GM10248 (cell line): ENCODE data around the gene DIAPH2.
"Not testable (repeated sequence)": the region's sequence is repeated elsewhere in the genome, so short reads cannot be mapped to it uniquely, and the experiment has no call there.

Experiments used
- CTCF ChIA-PET: fragments of 300-600 bp; sonication (Branson Sonifier 250); formaldehyde crosslinking; extraction: SDS; loops from one replicate; lab custom pipeline; 2021; ENCODE audit warnings: antibody characterized with exemption; lab: Yijun Ruan, JAX
- POLR2A ChIA-PET: fragments of 350-650 bp; sonication (Branson Sonifier 250); formaldehyde crosslinking; extraction: SDS; loops from one replicate; lab custom pipeline; 2020; ENCODE audit warnings: antibody characterized with exemption; lab: Yijun Ruan, JAX
- DNase-seq: peaks from one replicate; pipeline ENCODE4 v3.0.0; 2012; ENCODE audit errors: extremely low spot score
- TF ChIP-seq, protein P1 (sequence below): IDR thresholded peaks from 2 replicates; pipeline ENCODE4 v1.5.1; 2012; ENCODE audit warnings: mild to moderate bottlenecking, low read depth; ENCODE audit errors: extremely low read depth, missing control alignments, control extremely low read depth

DIAPH2 gene

DNA sequence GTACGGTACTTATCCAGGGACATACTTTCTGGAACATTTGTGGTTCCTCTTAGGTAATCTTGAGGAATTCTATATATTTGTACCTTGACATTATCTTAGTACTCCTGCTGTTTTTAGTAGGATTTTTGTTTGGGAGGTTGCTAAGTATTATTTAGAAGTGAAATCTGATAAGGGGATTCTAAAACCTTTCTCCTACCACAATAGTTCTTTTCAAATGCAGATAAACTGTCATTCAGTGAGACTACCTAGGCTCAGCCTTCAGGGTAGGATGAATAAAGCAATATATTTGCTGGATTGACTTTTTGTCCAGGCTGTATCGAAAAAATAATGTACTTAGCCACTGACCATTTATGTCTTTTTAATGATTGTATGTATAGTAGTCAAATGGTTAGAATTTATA, 25.4 kb downstream of the DIAPH2 start:
- CTCF ChIA-PET = no interaction called here
- TF ChIP-seq, protein P1, sequence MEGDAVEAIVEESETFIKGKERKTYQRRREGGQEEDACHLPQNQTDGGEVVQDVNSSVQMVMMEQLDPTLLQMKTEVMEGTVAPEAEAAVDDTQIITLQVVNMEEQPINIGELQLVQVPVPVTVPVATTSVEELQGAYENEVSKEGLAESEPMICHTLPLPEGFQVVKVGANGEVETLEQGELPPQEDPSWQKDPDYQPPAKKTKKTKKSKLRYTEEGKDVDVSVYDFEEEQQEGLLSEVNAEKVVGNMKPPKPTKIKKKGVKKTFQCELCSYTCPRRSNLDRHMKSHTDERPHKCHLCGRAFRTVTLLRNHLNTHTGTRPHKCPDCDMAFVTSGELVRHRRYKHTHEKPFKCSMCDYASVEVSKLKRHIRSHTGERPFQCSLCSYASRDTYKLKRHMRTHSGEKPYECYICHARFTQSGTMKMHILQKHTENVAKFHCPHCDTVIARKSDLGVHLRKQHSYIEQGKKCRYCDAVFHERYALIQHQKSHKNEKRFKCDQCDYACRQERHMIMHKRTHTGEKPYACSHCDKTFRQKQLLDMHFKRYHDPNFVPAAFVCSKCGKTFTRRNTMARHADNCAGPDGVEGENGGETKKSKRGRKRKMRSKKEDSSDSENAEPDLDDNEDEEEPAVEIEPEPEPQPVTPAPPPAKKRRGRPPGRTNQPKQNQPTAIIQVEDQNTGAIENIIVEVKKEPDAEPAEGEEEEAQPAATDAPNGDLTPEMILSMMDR = no peak
- POLR2A ChIA-PET = no interaction called here
- no peak for DNase-seq

DNA sequence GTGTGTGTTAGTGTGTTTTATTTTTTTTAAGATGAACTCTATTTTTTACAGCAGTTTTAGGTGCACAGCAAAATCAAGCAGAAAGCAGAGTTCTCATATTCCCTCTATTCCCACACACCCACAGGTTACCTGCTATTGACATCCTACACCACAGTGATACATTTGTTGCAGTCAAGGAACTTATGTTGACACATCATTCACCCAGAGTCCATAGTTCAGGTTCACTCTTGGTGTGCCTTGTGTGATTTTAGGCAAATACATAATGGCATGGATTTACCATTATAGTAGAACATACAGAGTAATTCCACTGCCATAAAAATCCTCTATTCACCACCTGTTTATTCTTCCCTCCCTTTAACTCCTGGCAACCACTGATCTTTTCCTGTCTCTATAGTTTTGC, 28.7 kb downstream of the DIAPH2 start:
- ChIA-PET POLR2A (no interaction called here), CTCF (no interaction called here)
- DNase-seq = no peak
- TF ChIP-seq, protein P1 = no peak

DNA sequence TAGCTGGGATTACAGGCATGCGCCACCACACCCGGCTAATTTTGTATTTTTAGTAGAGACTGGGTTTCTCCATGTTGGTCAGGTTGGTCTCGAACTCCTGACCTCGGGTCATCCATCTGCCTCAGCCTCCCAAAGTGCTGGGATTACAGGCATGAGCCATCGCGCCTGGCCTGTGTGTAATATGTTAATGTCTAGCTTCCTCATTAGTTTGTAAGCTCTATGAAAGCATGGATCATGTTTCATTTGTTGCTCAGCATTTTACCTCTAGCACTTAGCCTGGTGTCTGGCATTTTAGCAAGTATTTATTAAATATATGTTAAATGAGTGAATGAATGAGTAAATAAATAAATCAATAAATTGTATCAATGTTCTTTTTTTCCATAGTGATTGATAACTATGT, 29.8 kb downstream of the DIAPH2 start:
- POLR2A ChIA-PET, DNase-seq: not testable (repeated sequence)
- CTCF ChIA-PET = interaction anchor here (1.3 kb wide), 1 partner anchor 21 kb away, joined by 3 read pairs; no protein-coding TSS in a partner anchor

DNA sequence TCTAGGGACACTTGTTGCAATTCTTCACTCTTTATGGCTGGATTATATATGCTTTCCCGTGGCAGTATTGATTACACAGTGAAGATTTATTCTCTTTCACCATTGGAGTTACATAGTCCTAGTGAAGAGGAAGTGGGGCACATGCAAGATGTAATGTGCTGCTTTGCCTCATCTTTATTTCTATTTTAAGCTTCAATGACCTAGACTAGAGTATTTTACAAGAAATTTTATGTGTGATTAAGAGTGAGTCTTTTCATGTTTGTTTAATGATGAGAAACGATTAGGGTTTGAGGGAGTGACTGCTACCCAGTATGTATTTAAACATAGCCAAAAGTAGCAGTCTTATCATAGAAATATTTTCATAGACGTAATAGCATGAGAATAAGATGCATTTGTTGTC, 30.8 kb downstream of the DIAPH2 start:
- TF ChIP-seq, protein P1 = no peak
- no peak for DNase-seq
- ChIA-PET CTCF (no interaction called here), POLR2A (no interaction called here)

DNA sequence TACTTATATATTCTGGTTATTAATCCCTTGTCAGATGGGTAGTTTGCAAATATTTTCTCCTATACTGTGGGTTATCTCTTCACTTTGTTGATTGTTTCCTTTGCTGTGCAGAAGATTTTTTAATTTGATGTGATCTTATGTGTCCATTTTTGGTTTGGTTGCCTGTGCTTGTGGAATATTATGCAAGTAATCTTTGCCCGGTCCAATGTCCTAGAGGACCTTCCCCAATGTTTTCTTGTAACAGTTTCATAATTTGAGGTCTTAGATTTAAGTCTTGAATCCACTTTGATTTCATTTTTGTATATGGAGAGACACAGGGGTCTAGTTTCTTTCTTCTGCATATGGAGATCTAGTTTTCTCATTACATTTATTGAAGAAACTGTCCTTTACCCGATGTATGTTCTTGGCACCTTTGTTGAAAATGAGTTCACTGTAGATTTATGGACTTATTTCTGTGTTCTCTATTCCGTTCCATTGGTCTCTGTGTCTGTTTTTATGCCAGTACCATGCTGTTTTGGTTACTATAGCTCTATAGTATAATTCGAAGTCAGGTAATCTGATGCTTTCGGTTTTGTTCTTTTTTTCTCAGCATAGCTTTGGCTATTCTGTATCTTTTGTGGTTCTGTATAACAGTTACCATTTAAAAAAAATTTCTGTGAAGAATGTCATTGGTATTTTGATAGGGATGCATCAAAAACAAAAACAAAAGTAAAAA, 34.7 kb downstream of the DIAPH2 start:
- CTCF ChIA-PET = no interaction called here
- DNase-seq = no peak
- POLR2A ChIA-PET = no interaction called here
- TF ChIP-seq, protein P1 = no peak

DNA sequence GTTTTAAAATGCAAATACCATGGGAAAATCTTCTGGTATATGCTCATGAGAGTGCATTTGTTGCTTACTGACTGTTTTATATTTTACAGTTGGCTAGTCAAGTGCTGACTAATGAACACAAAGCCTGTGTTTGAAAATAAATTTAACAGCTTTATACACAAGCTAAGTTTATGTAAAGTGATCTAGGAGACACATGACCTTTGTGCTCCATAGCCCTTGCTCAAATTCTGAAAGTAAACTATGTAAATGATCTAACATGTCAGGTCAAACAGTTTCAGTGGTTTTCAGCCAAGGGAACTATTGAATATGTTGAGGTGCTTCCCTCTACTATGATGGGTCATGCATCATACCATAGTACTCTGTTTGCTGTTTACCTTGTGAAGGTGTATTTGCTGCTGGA, 36.7 kb downstream of the DIAPH2 start:
- peak; percentile 42 for DNase-seq
- POLR2A ChIA-PET = no interaction called here
- CTCF ChIA-PET = no interaction called here
- TF ChIP-seq, protein P1 = no peak

DNA sequence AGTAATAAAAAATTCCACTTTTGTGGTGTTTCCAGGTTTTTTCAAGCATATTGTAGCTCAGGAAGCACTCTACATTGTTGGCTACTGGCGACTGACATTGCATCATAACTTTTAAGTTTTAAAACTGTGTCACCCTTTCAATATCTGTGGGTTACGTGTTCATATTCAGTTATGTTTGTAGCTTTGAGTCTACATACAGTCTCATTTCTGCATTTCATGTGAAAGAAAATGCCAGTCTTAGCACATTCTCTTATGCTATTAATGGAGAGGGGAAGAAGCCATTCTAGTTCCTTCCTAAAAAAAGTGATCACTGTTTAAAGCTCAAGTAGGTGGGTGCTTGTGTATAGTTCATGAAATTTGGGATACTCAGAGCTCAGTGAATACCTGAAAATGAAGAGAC, 38.1 kb downstream of the DIAPH2 start:
- CTCF ChIA-PET = interaction anchor here (0.8 to 1.6 kb wide), 2 partner anchors 17 kb away, joined by 3 read pairs; no protein-coding TSS in a partner anchor
- POLR2A ChIA-PET = no interaction called here
- no peak for DNase-seq
- TF ChIP-seq, protein P1 = no peak
